Dendritic cell treated with granulocyte-macrophage colony-stimulating factor and Interleukin-4, amounts not matched to agents 40 ng/mL and 50 ng/mL, for 4 days (primary cell): ENCODE measurements around the gene GPC6.

Experiments
- H3K27ac Mint-ChIP-seq: one replicate; pipeline ENCODE4 v1.8.0; 2022; ENCODE audit warnings: mild to moderate bottlenecking, mixed read lengths
- H3K27me3 Mint-ChIP-seq: one replicate; pipeline ENCODE4 v1.8.0; 2022; ENCODE audit warnings: mild to moderate bottlenecking, mixed read lengths
- H3K36me3 Mint-ChIP-seq: one replicate; pipeline ENCODE4 v1.8.0; 2022; ENCODE audit warnings: low read depth, mixed read lengths
- H3K4me1 Mint-ChIP-seq: one replicate; pipeline ENCODE4 v1.8.0; 2022; ENCODE audit warnings: low read depth, mixed read lengths
- H3K4me3 Mint-ChIP-seq: one replicate; pipeline ENCODE4 v1.8.0; 2022; ENCODE audit warnings: mild to moderate bottlenecking, moderate library complexity, mixed read lengths
- H3K9me3 Mint-ChIP-seq: one replicate; pipeline ENCODE4 v1.8.0; 2022; ENCODE audit warnings: mixed read lengths
- intact Hi-C: fragments of 100-400 bp; cut with micrococcal nuclease; formaldehyde crosslinking; loops from one replicate; pipeline ENCODE4 v1.15.0; 2022

Gene GPC6

GRCh38 chr13:93364166-93364565, 137.6 kb downstream of the GPC6 start:
- no peaks in the 10 kb centered on the region for H3K36me3 Mint-ChIP-seq
- H3K4me1 Mint-ChIP-seq, result no peaks in the 10 kb centered on the region
- H3K27me3 Mint-ChIP-seq, result no peaks in the 10 kb centered on the region
- H3K27ac Mint-ChIP-seq, result no peak overlapping the region
- H3K9me3 Mint-ChIP-seq, result peaks cover 28% of the 10 kb centered on the region
- no peak overlapping the region for H3K4me3 Mint-ChIP-seq
- intact Hi-C loops, result no loop called here

- Mint-ChIP-seq H3K27me3 (no peaks in the 10 kb centered on the region), H3K9me3 (peaks cover 35% of the 10 kb centered on the region), H3K4me1 (no peaks in the 10 kb centered on the region), H3K36me3 (no peaks in the 10 kb centered on the region), H3K4me3 (no peak overlapping the region), H3K27ac (no peak overlapping the region)
- intact Hi-C loops, result no loop called here
Observed at GRCh38 chr13:93368296-93368695, 141.7 kb downstream of the GPC6 start.

- Mint-ChIP-seq H3K4me3 (no peak overlapping the region), H3K4me1 (no peaks in the 10 kb centered on the region), H3K27me3 (no peaks in the 10 kb centered on the region), H3K36me3 (no peaks in the 10 kb centered on the region), H3K27ac (no peak overlapping the region), H3K9me3 (peaks cover 35% of the 10 kb centered on the region)
- intact Hi-C loops, result no loop called here
Observed at GRCh38 chr13:93368718-93369117, 142.1 kb downstream of the GPC6 start.

GRCh38 chr13:93372856-93373255, 146.2 kb downstream of the GPC6 start:
- H3K9me3 Mint-ChIP-seq, result peaks cover 15% of the 10 kb centered on the region
- no peak overlapping the region for H3K4me3 Mint-ChIP-seq
- no peaks in the 10 kb centered on the region for H3K36me3 Mint-ChIP-seq
- H3K4me1 Mint-ChIP-seq, result no peaks in the 10 kb centered on the region
- no peak overlapping the region for H3K27ac Mint-ChIP-seq
- no peaks in the 10 kb centered on the region for H3K27me3 Mint-ChIP-seq
- intact Hi-C loops, result no loop called here

- H3K27me3 Mint-ChIP-seq, result no peaks in the 10 kb centered on the region
- no peaks in the 10 kb centered on the region for H3K36me3 Mint-ChIP-seq
- no peaks in the 10 kb centered on the region for H3K4me1 Mint-ChIP-seq
- H3K9me3 Mint-ChIP-seq, result peaks cover 9% of the 10 kb centered on the region
- intact Hi-C loops, result no loop called here
- no peak overlapping the region for H3K4me3 Mint-ChIP-seq
- no peak overlapping the region for H3K27ac Mint-ChIP-seq
Observed at GRCh38 chr13:93375491-93375890, 148.9 kb downstream of the GPC6 start.

GRCh38 chr13:93377196-93377595, 150.6 kb downstream of the GPC6 start:
- intact Hi-C loops, result no loop called here
- no peaks in the 10 kb centered on the region for H3K27me3 Mint-ChIP-seq
- no peak overlapping the region for H3K4me3 Mint-ChIP-seq
- peaks cover 5% of the 10 kb centered on the region for H3K9me3 Mint-ChIP-seq
- H3K27ac Mint-ChIP-seq, result no peak overlapping the region
- H3K36me3 Mint-ChIP-seq, result no peaks in the 10 kb centered on the region
- H3K4me1 Mint-ChIP-seq, result no peaks in the 10 kb centered on the region

- H3K36me3 Mint-ChIP-seq, result no peaks in the 10 kb centered on the region
Observed at GRCh38 chr13:93378184-93378583, 151.6 kb downstream of the GPC6 start.

GRCh38 chr13:93386116-93386515, 159.5 kb downstream of the GPC6 start:
- no peaks in the 10 kb centered on the region for H3K36me3 Mint-ChIP-seq
- H3K9me3 Mint-ChIP-seq, result no peaks in the 10 kb centered on the region
- no peaks in the 10 kb centered on the region for H3K27me3 Mint-ChIP-seq
- no peaks in the 10 kb centered on the region for H3K4me1 Mint-ChIP-seq
- intact Hi-C loops, result no loop called here
- H3K27ac Mint-ChIP-seq, result no peak overlapping the region
- H3K4me3 Mint-ChIP-seq, result no peak overlapping the region

More at GRCh38 chr13:93378184-93378583, 151.6 kb downstream of the GPC6 start:
- intact Hi-C loops, result no loop called here
- Mint-ChIP-seq H3K4me1 (no peaks in the 10 kb centered on the region), H3K9me3 (peaks cover 5% of the 10 kb centered on the region), H3K27me3 (no peaks in the 10 kb centered on the region), H3K27ac (no peak overlapping the region), H3K4me3 (no peak overlapping the region)

- Mint-ChIP-seq H3K9me3 (no peaks in the 10 kb centered on the region), H3K4me1 (no peaks in the 10 kb centered on the region), H3K36me3 (no peaks in the 10 kb centered on the region), H3K4me3 (no peak overlapping the region), H3K27ac (no peak overlapping the region), H3K27me3 (no peaks in the 10 kb centered on the region)
- intact Hi-C loops, result no loop called here
Observed at GRCh38 chr13:93388701-93389100, 162.1 kb downstream of the GPC6 start.

- H3K27ac Mint-ChIP-seq, result no peak overlapping the region
- H3K4me3 Mint-ChIP-seq, result no peak overlapping the region
- no peaks in the 10 kb centered on the region for H3K4me1 Mint-ChIP-seq
- H3K9me3 Mint-ChIP-seq, result peaks cover 11% of the 10 kb centered on the region
- intact Hi-C loops, result no loop called here
- no peaks in the 10 kb centered on the region for H3K36me3 Mint-ChIP-seq
- no peaks in the 10 kb centered on the region for H3K27me3 Mint-ChIP-seq
Observed at GRCh38 chr13:93397619-93398018, 171.0 kb downstream of the GPC6 start.

GRCh38 chr13:93398167-93399035, 171.8 kb downstream of the GPC6 start:
- Mint-ChIP-seq H3K36me3 (no peaks in the 10 kb centered on the region), H3K4me1 (no peaks in the 10 kb centered on the region), H3K27ac (no peak overlapping the region), H3K4me3 (no peak overlapping the region), H3K27me3 (no peaks in the 10 kb centered on the region), H3K9me3 (peaks cover 11% of the 10 kb centered on the region)
- intact Hi-C loops, result no loop called here

- H3K27ac Mint-ChIP-seq, result no peak overlapping the region
- intact Hi-C loops, result no loop called here
- H3K27me3 Mint-ChIP-seq, result no peaks in the 10 kb centered on the region
- no peak overlapping the region for H3K4me3 Mint-ChIP-seq
- no peaks in the 10 kb centered on the region for H3K4me1 Mint-ChIP-seq
- H3K9me3 Mint-ChIP-seq, result peaks cover 11% of the 10 kb centered on the region
- no peaks in the 10 kb centered on the region for H3K36me3 Mint-ChIP-seq
Observed at GRCh38 chr13:93399212-93399611, 172.6 kb downstream of the GPC6 start.

GRCh38 chr13:93406136-93406535, 179.5 kb downstream of the GPC6 start:
- intact Hi-C loops, result no loop called here
- no peak overlapping the region for H3K4me3 Mint-ChIP-seq

GRCh38 chr13:93407551-93407950, 180.9 kb downstream of the GPC6 start:
- H3K4me1 Mint-ChIP-seq, result no peaks in the 10 kb centered on the region
- H3K4me3 Mint-ChIP-seq, result no peak overlapping the region
- H3K27ac Mint-ChIP-seq, result no peak overlapping the region
- no peaks in the 10 kb centered on the region for H3K27me3 Mint-ChIP-seq
- intact Hi-C loops, result no loop called here
- no peaks in the 10 kb centered on the region for H3K9me3 Mint-ChIP-seq
- no peaks in the 10 kb centered on the region for H3K36me3 Mint-ChIP-seq

More at GRCh38 chr13:93406136-93406535, 179.5 kb downstream of the GPC6 start:
- Mint-ChIP-seq H3K4me1 (no peaks in the 10 kb centered on the region), H3K36me3 (no peaks in the 10 kb centered on the region), H3K27me3 (no peaks in the 10 kb centered on the region), H3K9me3 (no peaks in the 10 kb centered on the region), H3K27ac (no peak overlapping the region)

GRCh38 chr13:93409001-93409400, 182.4 kb downstream of the GPC6 start:
- Mint-ChIP-seq H3K27me3 (no peaks in the 10 kb centered on the region), H3K9me3 (no peaks in the 10 kb centered on the region), H3K36me3 (no peaks in the 10 kb centered on the region), H3K27ac (no peak overlapping the region), H3K4me3 (no peak overlapping the region), H3K4me1 (no peaks in the 10 kb centered on the region)
- intact Hi-C loops, result no loop called here
